Adipocyte (in vitro differentiated cells): ENCODE results near the gene TNC.

Source experiments
- DNase-seq: peaks from one replicate; pipeline ENCODE4 v3.0.0-alpha.2; 2015; ENCODE audit warnings: low read depth
- H3K27me3 ChIP-seq: replicated peaks from 2 replicates; pipeline ENCODE4 v1.7.0; 2013; ENCODE audit warnings: mild to moderate bottlenecking, low read length, moderate library complexity; ENCODE audit not compliant: control insufficient read depth, insufficient read depth
- H3K36me3 ChIP-seq: 2 replicates; pipeline ENCODE4 v1.7.0; 2013; ENCODE audit warnings: low read length, mild to moderate bottlenecking, moderate library complexity; ENCODE audit not compliant: control insufficient read depth, insufficient read depth, severe bottlenecking
- H3K4me1 ChIP-seq: 2 replicates; pipeline ENCODE4 v1.7.0; 2013; ENCODE audit warnings: mild to moderate bottlenecking, low read length, moderate library complexity; ENCODE audit not compliant: control insufficient read depth, insufficient read depth
- H3K4me3 ChIP-seq: 2 replicates; pipeline ENCODE4 v1.7.0; 2013; ENCODE audit warnings: mild to moderate bottlenecking, low read length, moderate library complexity
- H3K9ac ChIP-seq: 2 replicates; pipeline ENCODE4 v1.7.0; 2013; ENCODE audit warnings: mild to moderate bottlenecking, low read length, moderate library complexity
- H3K9me3 ChIP-seq: 2 replicates; pipeline ENCODE4 v1.7.0; 2013; ENCODE audit warnings: mild to moderate bottlenecking, low read length, moderate library complexity; ENCODE audit not compliant: control insufficient read depth

TNC gene

GRCh38 chr9:115148721-115149120, 30.8 kb upstream of the TNC start:
- Histone ChIP-seq H3K9ac (no peak overlapping the region), H3K27me3 (no peaks in the 10 kb centered on the region), H3K9me3 (no peaks in the 10 kb centered on the region), H3K4me1 (peaks cover 23% of the 10 kb centered on the region), H3K36me3 (no peaks in the 10 kb centered on the region), H3K4me3 (no peak overlapping the region)
- no peak for DNase-seq

DNA sequence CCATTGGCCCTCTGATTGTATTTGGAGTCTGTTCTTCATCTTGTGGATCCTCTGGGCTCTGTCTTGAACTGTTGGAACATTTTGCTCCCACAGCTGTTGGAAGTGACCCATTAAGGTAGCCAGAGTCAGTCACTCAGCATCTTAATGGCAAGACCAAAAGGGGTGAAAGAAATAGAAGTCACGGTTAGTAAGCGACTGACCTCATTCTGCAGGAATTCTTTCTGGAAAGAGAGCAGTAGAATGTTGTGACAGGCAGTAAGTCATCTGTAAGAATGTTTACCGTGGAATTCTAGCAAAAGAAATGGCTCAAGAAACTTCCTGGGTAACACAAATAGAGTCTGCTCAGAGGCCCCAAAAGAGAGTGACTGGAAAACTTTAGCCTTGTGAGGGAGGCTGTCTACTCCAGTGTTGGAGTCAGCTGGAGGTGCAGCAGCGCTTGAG, 28.6 kb upstream of the TNC start:
- peak; percentile 88 for DNase-seq

GRCh38 chr9:115144706-115145105, 26.7 kb upstream of the TNC start:
- Histone ChIP-seq H3K36me3 (no peaks in the 10 kb centered on the region), H3K4me1 (peaks cover 29% of the 10 kb centered on the region), H3K27me3 (no peaks in the 10 kb centered on the region), H3K9me3 (no peaks in the 10 kb centered on the region), H3K4me3 (no peak overlapping the region), H3K9ac (no peak overlapping the region)
- no peak for DNase-seq

More for the DNA sequence above, 28.6 kb upstream of the TNC start:
- no peaks in the 10 kb centered on the region for H3K9me3 ChIP-seq
- no peaks in the 10 kb centered on the region for H3K36me3 ChIP-seq
- no peak overlapping the region for H3K4me3 ChIP-seq
- H3K27me3 ChIP-seq, result no peaks in the 10 kb centered on the region
- peak overlapping the region; percentile 67 for H3K9ac ChIP-seq
- H3K4me1 ChIP-seq, result peaks cover 29% of the 10 kb centered on the region

- H3K9me3 ChIP-seq, result no peaks in the 10 kb centered on the region
- H3K4me1 ChIP-seq, result peaks cover 29% of the 10 kb centered on the region
- no peak overlapping the region for H3K9ac ChIP-seq
- DNase-seq, result no peak
- H3K4me3 ChIP-seq, result no peak overlapping the region
- no peaks in the 10 kb centered on the region for H3K27me3 ChIP-seq
- H3K36me3 ChIP-seq, result no peaks in the 10 kb centered on the region
These were observed 25.7 kb upstream of the TNC start for GRCh38 chr9:115143689-115144088.

GRCh38 chr9:115142517-115143270, 24.7 kb upstream of the TNC start:
- H3K27me3 ChIP-seq, result no peaks in the 10 kb centered on the region
- no peak overlapping the region for H3K4me3 ChIP-seq
- DNase-seq, result no peak
- H3K36me3 ChIP-seq, result no peaks in the 10 kb centered on the region
- no peak overlapping the region for H3K9ac ChIP-seq
- peaks cover 32% of the 10 kb centered on the region for H3K4me1 ChIP-seq
- H3K9me3 ChIP-seq, result no peaks in the 10 kb centered on the region

DNA sequence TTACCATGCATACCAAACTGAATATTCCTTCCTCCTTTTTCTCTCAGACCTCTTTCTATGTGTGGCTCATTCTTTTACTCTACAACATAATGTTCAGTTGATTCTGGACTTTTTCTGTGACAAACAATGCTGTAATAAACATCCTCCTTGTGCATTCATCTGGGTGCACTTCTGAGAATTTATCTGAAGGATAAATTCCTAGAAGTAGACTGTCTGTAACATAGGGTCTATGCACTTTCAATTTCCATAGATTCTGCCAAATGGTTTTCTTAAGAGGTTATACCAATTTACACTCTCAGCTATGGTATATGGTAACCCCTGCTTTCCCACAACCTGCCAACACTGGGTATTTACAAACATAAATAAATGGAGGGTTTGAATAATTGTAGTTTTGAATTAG, 24.1 kb upstream of the TNC start:
- H3K4me1 ChIP-seq, result peaks cover 30% of the 10 kb centered on the region
- H3K27me3 ChIP-seq, result no peaks in the 10 kb centered on the region
- no peak for DNase-seq
- H3K4me3 ChIP-seq, result no peak overlapping the region
- no peaks in the 10 kb centered on the region for H3K36me3 ChIP-seq
- no peaks in the 10 kb centered on the region for H3K9me3 ChIP-seq
- no peak overlapping the region for H3K9ac ChIP-seq

GRCh38 chr9:115141612-115142011, 23.7 kb upstream of the TNC start:
- Histone ChIP-seq H3K36me3 (no peaks in the 10 kb centered on the region), H3K9me3 (no peaks in the 10 kb centered on the region), H3K4me1 (peaks cover 26% of the 10 kb centered on the region), H3K9ac (no peak overlapping the region), H3K27me3 (no peaks in the 10 kb centered on the region), H3K4me3 (no peak overlapping the region)
- no peak for DNase-seq

DNA sequence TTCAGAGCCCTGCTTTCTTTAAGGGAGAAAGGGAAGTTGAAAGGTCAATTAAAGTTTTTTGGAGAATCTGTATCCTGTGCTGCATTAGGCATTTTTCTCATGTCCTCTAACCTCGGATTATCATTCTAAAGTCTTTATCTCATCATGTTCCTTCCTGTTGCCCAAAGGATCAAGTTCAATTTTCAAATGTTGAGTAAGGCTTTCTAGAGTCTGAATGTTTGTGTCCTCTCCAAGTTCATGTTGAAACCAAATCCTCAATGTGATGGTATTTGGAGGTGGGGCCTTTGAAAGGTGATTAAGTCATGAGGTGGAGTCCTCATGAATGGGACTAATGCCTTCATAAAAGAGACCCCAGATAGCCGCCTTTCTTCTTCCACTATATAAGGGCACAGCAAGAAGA, 20.2 kb upstream of the TNC start:
- Histone ChIP-seq H3K4me3 (no peak overlapping the region), H3K27me3 (no peaks in the 10 kb centered on the region), H3K9me3 (no peaks in the 10 kb centered on the region), H3K4me1 (peaks cover 23% of the 10 kb centered on the region), H3K9ac (no peak overlapping the region), H3K36me3 (no peaks in the 10 kb centered on the region)
- no peak for DNase-seq

DNA sequence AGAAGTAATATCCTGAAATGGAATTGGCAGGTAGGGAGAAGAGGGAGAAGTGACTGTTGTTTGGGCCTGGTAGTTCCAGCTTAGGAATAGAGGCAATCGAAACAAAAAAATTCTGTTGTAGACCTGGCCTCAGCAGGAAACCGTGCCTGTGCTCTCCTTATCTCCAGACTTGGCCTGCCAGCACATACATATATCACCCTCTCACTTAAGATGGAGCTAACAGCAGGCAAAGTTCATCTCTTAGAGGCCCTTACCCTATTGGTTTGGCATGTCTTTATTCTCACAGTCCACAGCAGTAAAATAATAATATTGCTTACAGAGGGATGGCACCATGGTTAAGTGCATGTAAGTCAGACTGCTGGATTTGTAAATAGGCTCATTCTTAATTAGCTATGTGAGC, 19.6 kb upstream of the TNC start:
- Histone ChIP-seq H3K4me3 (no peak overlapping the region), H3K9ac (no peak overlapping the region), H3K9me3 (no peaks in the 10 kb centered on the region), H3K27me3 (no peaks in the 10 kb centered on the region), H3K4me1 (peaks cover 16% of the 10 kb centered on the region), H3K36me3 (no peaks in the 10 kb centered on the region)
- no peak for DNase-seq

GRCh38 chr9:115135821-115136778, 18.1 kb upstream of the TNC start:
- DNase-seq, result peak; percentile 81

GRCh38 chr9:115134941-115135340, 17.0 kb upstream of the TNC start:
- H3K36me3 ChIP-seq, result no peaks in the 10 kb centered on the region
- no peaks in the 10 kb centered on the region for H3K9me3 ChIP-seq
- DNase-seq, result peak; percentile 20

More at GRCh38 chr9:115135821-115136778, 18.1 kb upstream of the TNC start:
- peaks cover 16% of the 10 kb centered on the region for H3K4me1 ChIP-seq
- H3K27me3 ChIP-seq, result no peaks in the 10 kb centered on the region
- H3K9me3 ChIP-seq, result no peaks in the 10 kb centered on the region
- H3K4me3 ChIP-seq, result no peak overlapping the region
- H3K36me3 ChIP-seq, result no peaks in the 10 kb centered on the region
- H3K9ac ChIP-seq, result no peak overlapping the region

More at GRCh38 chr9:115134941-115135340, 17.0 kb upstream of the TNC start:
- no peak overlapping the region for H3K4me3 ChIP-seq
- H3K9ac ChIP-seq, result no peak overlapping the region
- H3K27me3 ChIP-seq, result no peaks in the 10 kb centered on the region
- H3K4me1 ChIP-seq, result peaks cover 16% of the 10 kb centered on the region
